Retinal pigment epithelial cell (primary cell): Measurements from ENCODE around the gene CYSLTR2.
"Not testable (repeated sequence)": the region's sequence is repeated elsewhere in the genome, so short reads cannot be mapped to it uniquely, and the experiment has no call there.

Experiments
- DNase-seq: peaks from one replicate; pipeline ENCODE4 v3.0.0-alpha.2; 2010; ENCODE audit warnings: low read depth
- H3K4me3 ChIP-seq: 2 replicates; pipeline ENCODE4 v1.5.1; 2011; ENCODE audit warnings: mild to moderate bottlenecking, low read length, control low read depth, moderate library complexity
- TF ChIP-seq, protein P1 (sequence below): conservative IDR thresholded peaks from 2 replicates; pipeline ENCODE4 v1.5.1; 2011; ENCODE audit warnings: low read depth, low read length, control low read depth, inconsistent platforms

Gene CYSLTR2

DNA sequence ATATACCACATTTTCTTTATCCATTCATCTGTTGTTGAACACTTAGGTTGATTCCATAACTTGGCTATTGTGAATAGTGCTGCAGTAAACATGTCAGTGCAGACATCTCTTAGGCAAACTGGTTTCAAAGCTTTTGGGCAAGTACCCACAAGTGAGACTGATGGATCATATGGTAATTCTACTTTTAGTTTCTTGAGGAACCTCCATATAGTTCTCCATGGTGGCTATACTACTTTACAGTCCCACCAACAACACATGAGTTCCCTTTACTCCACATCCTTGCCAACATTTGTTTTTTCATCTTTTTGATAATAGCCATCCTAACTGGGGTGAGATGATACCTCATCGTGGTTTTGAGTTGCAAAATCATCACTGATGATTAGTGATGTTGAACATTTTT lies 8.5 kb downstream of the CYSLTR2 start:
- H3K4me3 ChIP-seq = no peak overlapping the region
- TF ChIP-seq, protein P1, sequence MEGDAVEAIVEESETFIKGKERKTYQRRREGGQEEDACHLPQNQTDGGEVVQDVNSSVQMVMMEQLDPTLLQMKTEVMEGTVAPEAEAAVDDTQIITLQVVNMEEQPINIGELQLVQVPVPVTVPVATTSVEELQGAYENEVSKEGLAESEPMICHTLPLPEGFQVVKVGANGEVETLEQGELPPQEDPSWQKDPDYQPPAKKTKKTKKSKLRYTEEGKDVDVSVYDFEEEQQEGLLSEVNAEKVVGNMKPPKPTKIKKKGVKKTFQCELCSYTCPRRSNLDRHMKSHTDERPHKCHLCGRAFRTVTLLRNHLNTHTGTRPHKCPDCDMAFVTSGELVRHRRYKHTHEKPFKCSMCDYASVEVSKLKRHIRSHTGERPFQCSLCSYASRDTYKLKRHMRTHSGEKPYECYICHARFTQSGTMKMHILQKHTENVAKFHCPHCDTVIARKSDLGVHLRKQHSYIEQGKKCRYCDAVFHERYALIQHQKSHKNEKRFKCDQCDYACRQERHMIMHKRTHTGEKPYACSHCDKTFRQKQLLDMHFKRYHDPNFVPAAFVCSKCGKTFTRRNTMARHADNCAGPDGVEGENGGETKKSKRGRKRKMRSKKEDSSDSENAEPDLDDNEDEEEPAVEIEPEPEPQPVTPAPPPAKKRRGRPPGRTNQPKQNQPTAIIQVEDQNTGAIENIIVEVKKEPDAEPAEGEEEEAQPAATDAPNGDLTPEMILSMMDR = no peak
- DNase-seq = no peak

DNA sequence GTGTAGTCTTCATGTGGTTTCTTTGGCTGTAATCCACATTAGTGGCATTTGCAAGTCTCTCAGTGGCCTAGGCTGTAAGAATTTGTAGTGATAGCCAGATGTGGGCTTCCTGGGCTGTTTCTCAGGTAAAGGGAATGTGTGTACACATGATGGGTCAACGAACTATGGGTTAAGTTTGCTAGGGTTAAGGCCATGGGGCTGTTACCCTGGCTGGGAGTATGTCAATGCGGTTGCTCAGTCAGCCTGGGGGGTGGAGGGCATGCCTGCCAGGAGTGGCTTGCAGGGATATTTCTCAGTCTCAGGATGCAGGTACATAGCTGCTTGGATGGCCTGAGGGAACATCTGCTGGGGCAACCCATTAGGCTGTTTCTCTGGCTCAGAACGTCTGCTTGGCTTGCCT lies 13.4 kb downstream of the CYSLTR2 start:
- no peak overlapping the region for H3K4me3 ChIP-seq
- TF ChIP-seq, protein P1 = no peak
- DNase-seq = no peak

DNA sequence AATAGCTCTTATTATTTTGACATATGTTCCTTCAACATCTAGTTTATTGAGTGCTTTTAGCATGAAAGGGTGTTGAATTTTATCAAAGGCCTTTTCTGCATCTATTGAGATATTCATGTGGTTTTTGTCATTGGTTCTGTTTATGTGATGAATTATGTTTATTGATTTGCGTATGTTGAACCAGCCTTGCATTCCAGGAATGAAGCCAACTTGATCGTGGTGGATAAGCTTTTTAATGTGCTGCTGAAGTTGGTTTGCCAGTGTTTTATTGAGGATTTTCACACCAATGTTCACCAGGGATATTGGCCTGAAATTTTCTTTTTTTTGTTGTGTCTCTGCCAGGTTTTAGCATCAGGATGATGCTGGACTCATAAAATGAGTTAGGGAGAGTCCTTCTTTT lies 17.7 kb downstream of the CYSLTR2 start:
- DNase-seq, H3K4me3 ChIP-seq: not testable (repeated sequence)

DNA sequence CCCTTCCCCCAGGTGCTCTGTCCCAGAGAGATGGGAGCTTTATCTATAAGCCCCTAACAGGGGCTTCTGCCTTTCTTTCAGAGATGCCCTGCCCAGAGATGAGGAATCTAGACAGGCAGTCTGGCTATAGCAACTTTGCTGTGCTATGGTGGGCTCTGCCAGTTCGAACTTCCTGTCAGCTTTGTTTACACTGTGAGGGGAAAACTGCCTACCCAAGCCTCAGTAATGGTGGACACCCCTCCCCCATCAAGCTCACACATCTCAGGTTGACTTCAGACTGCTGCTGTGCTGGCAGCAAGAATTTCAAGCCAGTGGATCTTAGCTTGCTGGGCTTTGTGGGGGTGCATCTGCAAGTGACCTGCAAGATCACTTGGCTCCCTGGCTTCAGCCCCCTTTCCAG lies 21.5 kb downstream of the CYSLTR2 start:
- no peak for DNase-seq
- no peak overlapping the region for H3K4me3 ChIP-seq
- TF ChIP-seq, protein P1 = no peak

DNA sequence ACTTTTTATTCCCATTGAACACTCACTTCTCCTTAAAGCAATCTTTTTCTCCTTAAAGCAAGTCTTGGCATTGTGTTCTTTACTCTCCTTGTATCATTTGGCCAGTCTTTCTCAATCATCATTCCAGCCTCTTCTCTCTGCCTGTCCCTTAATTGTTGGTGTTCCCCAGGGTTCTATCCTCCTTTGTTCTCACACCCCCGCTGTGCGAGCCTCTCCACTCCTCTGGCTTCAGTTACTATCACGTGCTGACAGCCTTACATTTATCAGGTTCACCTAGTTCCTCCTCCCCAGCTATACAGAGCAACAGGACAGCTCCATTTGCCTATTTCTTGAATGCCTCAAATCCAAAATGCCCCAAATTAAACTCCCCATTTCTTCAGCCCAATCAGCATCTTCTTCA lies 24.6 kb downstream of the CYSLTR2 start:
- no peak overlapping the region for H3K4me3 ChIP-seq
- TF ChIP-seq, protein P1 = no peak
- no peak for DNase-seq

DNA sequence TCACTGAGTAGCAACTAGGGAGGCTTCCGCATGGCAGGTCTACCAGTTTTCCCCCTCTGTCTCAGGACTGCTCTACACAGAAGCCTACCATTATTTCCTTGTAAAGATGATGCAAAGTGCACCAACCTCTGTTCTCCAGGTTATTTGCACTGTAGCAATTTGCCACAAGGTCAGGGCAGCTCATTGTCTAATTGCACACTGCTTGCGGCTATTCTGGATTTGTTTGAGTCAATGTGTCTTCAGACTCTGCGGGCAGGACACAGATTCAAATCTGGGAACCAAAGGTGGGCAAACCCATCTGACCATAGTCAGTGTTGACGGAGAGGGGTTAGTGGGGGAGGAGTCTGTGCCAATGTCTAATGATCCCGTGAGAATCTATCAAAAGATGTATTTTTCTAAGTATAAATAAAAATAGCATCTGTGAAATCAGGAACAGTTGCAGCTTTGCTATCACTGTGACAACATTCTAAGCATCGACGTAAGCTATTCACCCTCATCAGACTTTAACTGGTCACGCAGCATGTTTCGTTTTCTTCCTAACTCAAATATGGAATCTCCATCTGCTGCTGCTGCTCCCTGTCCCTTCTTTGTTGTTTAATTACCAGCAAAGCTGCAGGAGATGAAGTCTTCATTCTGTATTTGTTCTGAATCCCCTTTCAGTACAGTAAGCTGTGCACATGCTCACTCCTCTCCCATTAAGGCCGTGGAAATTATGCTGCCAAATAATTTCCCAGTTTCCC lies 26.4 kb downstream of the CYSLTR2 start:
- no peak for DNase-seq
- H3K4me3 ChIP-seq = no peak overlapping the region
- TF ChIP-seq, protein P1 = no peak

DNA sequence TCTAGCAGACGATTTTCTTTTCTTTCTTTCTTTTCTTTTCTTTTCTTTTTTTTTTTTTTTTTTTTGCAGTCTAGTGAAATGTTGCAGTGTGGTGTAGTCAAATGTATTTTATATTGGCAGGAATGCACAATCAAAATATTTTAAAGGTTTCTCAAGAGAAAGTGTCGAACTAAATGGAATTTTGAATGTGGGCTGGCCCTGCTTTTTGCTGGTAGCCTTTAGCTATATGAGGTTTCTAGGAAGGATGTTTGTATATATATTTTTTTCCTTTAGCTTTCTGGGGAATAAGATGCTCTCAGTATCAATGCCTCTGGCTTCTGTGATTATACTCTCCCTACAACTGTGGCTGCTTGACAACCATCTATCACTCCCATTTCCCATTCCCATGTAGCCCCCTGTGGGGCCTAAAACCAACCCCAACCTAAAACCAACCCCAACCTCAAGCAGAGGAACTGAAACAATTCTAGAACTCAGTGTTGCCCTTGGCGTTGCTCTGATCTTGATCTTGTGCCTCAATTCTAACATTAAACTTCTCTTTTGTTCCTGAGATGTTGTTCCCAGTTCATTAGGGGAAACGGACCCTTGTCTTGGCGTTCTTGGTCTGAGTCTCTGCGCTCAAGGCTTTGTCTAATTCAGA lies 27.1 kb downstream of the CYSLTR2 start:
- TF ChIP-seq, protein P1 = no peak
- DNase-seq = no peak
- no peak overlapping the region for H3K4me3 ChIP-seq
